Tibial nerve (tissue), 4 donors: ENCODE measurements around the gene RGS18. TPM values are rescaled to one million over a fixed set of nuclear protein-coding genes. Genes with fewer than 3 reads are reported as not detected.
A peak's percentile ranks its signal among the peaks of the same experiment; 100 is the strongest.

Experiments used
- DNase-seq, 2 donors: peaks; one replicate each; pipeline ENCODE4 v3.0.0-alpha.2; 2019; ENCODE audit warnings: low spot score in 2 of 2
- H3K27ac ChIP-seq, 4 donors: fragments of 200-600 bp; sonication (generic) in 3 of 4; one replicate each; pipeline ENCODE4 v1.5.1; 2017 to 2019; ENCODE audit warnings: mild to moderate bottlenecking in 1 of 4
- H3K27me3 ChIP-seq, 2 donors: fragments of 200-600 bp; sonication (generic) in 1 of 2; one replicate each; pipeline versions ENCODE4 v1.5.1 to v1.6.0; 2017 to 2019
- H3K36me3 ChIP-seq, 3 donors: fragments of 200-600 bp; sonication (generic); one replicate each; pipeline ENCODE4 v1.5.1; 2018 to 2019
- H3K4me1 ChIP-seq, 4 donors: fragments of 200-600 bp; sonication (generic) in 3 of 4; one replicate each; pipeline ENCODE4 v1.5.1; 2017 to 2019
- H3K4me3 ChIP-seq, 4 donors: fragments of 200-600 bp; sonication (generic) in 3 of 4; one replicate each; pipeline ENCODE4 v1.5.1; 2017 to 2019; ENCODE audit warnings: mild to moderate bottlenecking in 1 of 4, moderate library complexity in 1 of 4
- H3K9me3 ChIP-seq, 4 donors: fragments of 200-600 bp; sonication (generic) in 3 of 4; one replicate each; pipeline ENCODE4 v1.5.1; 2017 to 2019
- CTCF ChIP-seq, 5 experiments: fragments of 200-600 bp in 3 of 5; fragments of 450-650 bp in 2 of 5; sonication (generic) in 3 of 5; IDR thresholded peaks; one replicate each; pipeline ENCODE4 v1.5.1; 2016 to 2019; ENCODE audit warnings: antibody characterized with exemption in 5 of 5, mild to moderate bottlenecking in 3 of 5, moderate library complexity in 2 of 5
- EP300 ChIP-seq, 2 donors: sonication (generic); formaldehyde crosslinking; IDR thresholded peaks; one replicate each; pipeline ENCODE4 v1.6.1; 2017; ENCODE audit warnings: antibody characterized with exemption in 2 of 2, mild to moderate bottlenecking in 1 of 2
- POLR2A ChIP-seq, 2 donors: fragments of 450-650 bp; IDR thresholded peaks; one replicate each; pipeline ENCODE4 v1.6.1; 2017; ENCODE audit warnings: antibody characterized with exemption in 2 of 2, mild to moderate bottlenecking in 2 of 2, moderate library complexity in 2 of 2
- WGBS, 2 donors: methylation state at CpG; one replicate each; pipeline ENCODE4 v1.1.5; 2018; 5-methylcytosine and 5-hydroxymethylcytosine counted together
- total RNA-seq, 4 donors: library from RNA; depleted of rRNA; stranded (reverse); fragments of >200 nt; gene quantifications; one replicate each; pipeline ENCODE4 v1.1.0, GENCODE V29; 2016

Gene RGS18
- 1 to 10 TPM in 2 of 4 donors, under 1 TPM in 2; 0.42 to 7.2 (median 3.3) TPM for total RNA-seq

- Histone ChIP-seq H3K27me3 (no peaks in the 10 kb centered on the region), H3K9me3 (no peaks in the 10 kb centered on the region), H3K4me3 (peak within 1 kb of the TSS in 1 of 4 donors; percentile 13), H3K4me1 (no peaks in the 10 kb centered on the region), H3K36me3 (no peaks in the 10 kb centered on the region), H3K27ac (no peak within 1 kb of the TSS)
- 58 to 59% methylated on average over 3 of the region's 3 CpGs for WGBS, 2 donors
- TF ChIP-seq EP300 (IDR thresholded peaks at IDR 0.05), result peak in 1 of 2 donors; percentile 73
- no peak for TF ChIP-seq CTCF (IDR thresholded peaks at IDR 0.05)
- peak in 1 of 2 donors; percentile 30 for DNase-seq
These were observed at the start of gene RGS18 for GRCh38 chr1:192158181-192158580. Gene RGS18, plus strand, starts transcription at chr1:192158462. Its CDS starts 176 bp downstream, at chr1:192158638.

- H3K9me3 ChIP-seq, result no peaks in the 10 kb centered on the region
- H3K27me3 ChIP-seq, result no peaks in the 10 kb centered on the region
- no peak for TF ChIP-seq CTCF (IDR thresholded peaks at IDR 0.05)
- no peak for TF ChIP-seq POLR2A (IDR thresholded peaks at IDR 0.05)
- no peak for TF ChIP-seq EP300 (IDR thresholded peaks at IDR 0.05)
- H3K36me3 ChIP-seq, result no peaks in the 10 kb centered on the region
- no peak for DNase-seq
- H3K27ac ChIP-seq, result no peak overlapping the region
- WGBS, 2 donors, result 92 to 97% methylated on average over 2 of the region's 2 CpGs
- no peak overlapping the region for H3K4me3 ChIP-seq
- H3K4me1 ChIP-seq, result no peaks in the 10 kb centered on the region
These were observed 48.7 kb upstream of the RGS18 start for GRCh38 chr1:192109576-192109975.

GRCh38 chr1:192115000-192115399, 43.3 kb upstream of the RGS18 start:
- no peak overlapping the region for H3K27ac ChIP-seq
- TF ChIP-seq EP300 (IDR thresholded peaks at IDR 0.05), result no peak
- TF ChIP-seq CTCF (IDR thresholded peaks at IDR 0.05), result no peak
- TF ChIP-seq POLR2A (IDR thresholded peaks at IDR 0.05), result no peak
- H3K9me3 ChIP-seq, result no peaks in the 10 kb centered on the region
- 93 to 95% methylated on average over 3 of the region's 3 CpGs for WGBS, 2 donors
- no peaks in the 10 kb centered on the region for H3K27me3 ChIP-seq
- no peak overlapping the region for H3K4me3 ChIP-seq
- H3K36me3 ChIP-seq, result no peaks in the 10 kb centered on the region
- DNase-seq, result no peak
- no peaks in the 10 kb centered on the region for H3K4me1 ChIP-seq

GRCh38 chr1:192118881-192119405, 39.3 kb upstream of the RGS18 start:
- Histone ChIP-seq H3K36me3 (no peaks in the 10 kb centered on the region), H3K4me3 (no peak overlapping the region), H3K27me3 (no peaks in the 10 kb centered on the region), H3K27ac (no peak overlapping the region), H3K4me1 (no peaks in the 10 kb centered on the region), H3K9me3 (no peaks in the 10 kb centered on the region)
- no peak for DNase-seq
- TF ChIP-seq CTCF (IDR thresholded peaks at IDR 0.05) (no peak), POLR2A (IDR thresholded peaks at IDR 0.05) (no peak), EP300 (IDR thresholded peaks at IDR 0.05) (no peak)
- WGBS, 2 donors, result 35 to 38% methylated on average over 2 of the region's 2 CpGs

GRCh38 chr1:192119701-192120100, 38.6 kb upstream of the RGS18 start:
- Histone ChIP-seq H3K9me3 (no peaks in the 10 kb centered on the region), H3K4me3 (no peak overlapping the region), H3K36me3 (no peaks in the 10 kb centered on the region), H3K4me1 (no peaks in the 10 kb centered on the region), H3K27ac (no peak overlapping the region), H3K27me3 (no peaks in the 10 kb centered on the region)
- WGBS, 2 donors, result 49% methylated on average over 2 of the region's 2 CpGs
- TF ChIP-seq EP300 (IDR thresholded peaks at IDR 0.05), result no peak
- no peak for TF ChIP-seq POLR2A (IDR thresholded peaks at IDR 0.05)
- TF ChIP-seq CTCF (IDR thresholded peaks at IDR 0.05), result no peak
- no peak for DNase-seq
